Esophagus squamous epithelium (tissue), 5 donors: ENCODE results near the gene MAD1L1. TPM values are rescaled to one million over a fixed set of nuclear protein-coding genes. Genes with fewer than 3 reads are reported as not detected.

Source experiments
- DNase-seq: peaks from one replicate; lab custom pipeline; 2025; lab: John Stamatoyannopoulos, UW
- H3K27ac ChIP-seq, 4 donors: fragments of 200-600 bp; sonication (generic); one replicate each; pipeline ENCODE4 v1.5.1; 2016 to 2019; ENCODE audit warnings: mild to moderate bottlenecking in 1 of 4
- H3K27me3 ChIP-seq, 4 donors: fragments of 200-600 bp; sonication (generic); 1 replicate in 3 of 4; 2 replicates in 1 of 4; pipeline versions ENCODE4 v1.5.1 to v1.6.0; 2017 to 2021; ENCODE audit warnings: antibody characterized with exemption in 1 of 4
- H3K36me3 ChIP-seq, 3 donors: fragments of 200-600 bp; sonication (generic); one replicate each; pipeline ENCODE4 v1.5.1; 2016 to 2019
- H3K4me1 ChIP-seq, 3 donors: fragments of 200-600 bp; sonication (generic); one replicate each; pipeline ENCODE4 v1.5.1; 2017 to 2019
- H3K4me3 ChIP-seq, 4 donors: fragments of 200-600 bp; sonication (generic); 1 replicate in 3 of 4; 2 replicates in 1 of 4; pipeline ENCODE4 v1.5.1; 2016 to 2019; ENCODE audit warnings: mild to moderate bottlenecking in 2 of 4, moderate library complexity in 1 of 4
- H3K9me3 ChIP-seq, 3 donors: fragments of 200-600 bp; sonication (generic); one replicate each; pipeline ENCODE4 v1.5.1; 2016 to 2019
- CTCF ChIP-seq, 6 experiments: fragments of 450-650 bp in 4 of 6; fragments of 200-600 bp in 2 of 6; sonication (generic) in 2 of 6; IDR thresholded peaks; one replicate each; pipeline ENCODE4 v1.5.1; 2016 to 2019; ENCODE audit warnings: antibody characterized with exemption in 6 of 6, mild to moderate bottlenecking in 4 of 6, moderate library complexity in 4 of 6
- POLR2A ChIP-seq, 4 donors: fragments of 450-650 bp; IDR thresholded peaks; one replicate each; pipeline ENCODE4 v1.6.1; 2017; ENCODE audit warnings: antibody characterized with exemption in 4 of 4, mild to moderate bottlenecking in 4 of 4, moderate library complexity in 3 of 4
- WGBS, 2 donors: methylation state at CpG; one replicate each; pipeline ENCODE4 v1.1.5; 2018; 5-methylcytosine and 5-hydroxymethylcytosine counted together
- intact Hi-C: fragments of 100-400 bp; cut with DNase I; formaldehyde crosslinking; loops from one replicate; pipeline ENCODE4 v1.15.0; 2022
- total RNA-seq, 4 donors: library from RNA; depleted of rRNA; stranded (reverse); fragments of >200 nt; gene quantifications; one replicate each; pipeline ENCODE4 v1.1.0, GENCODE V29; 2016
- donor health status: DM: yes; HTN: yes; CAD: no.

Gene MAD1L1
- total RNA-seq, 4 donors from 2014 or later: 16.6 to 40.4 (median 30.2) TPM

DNA sequence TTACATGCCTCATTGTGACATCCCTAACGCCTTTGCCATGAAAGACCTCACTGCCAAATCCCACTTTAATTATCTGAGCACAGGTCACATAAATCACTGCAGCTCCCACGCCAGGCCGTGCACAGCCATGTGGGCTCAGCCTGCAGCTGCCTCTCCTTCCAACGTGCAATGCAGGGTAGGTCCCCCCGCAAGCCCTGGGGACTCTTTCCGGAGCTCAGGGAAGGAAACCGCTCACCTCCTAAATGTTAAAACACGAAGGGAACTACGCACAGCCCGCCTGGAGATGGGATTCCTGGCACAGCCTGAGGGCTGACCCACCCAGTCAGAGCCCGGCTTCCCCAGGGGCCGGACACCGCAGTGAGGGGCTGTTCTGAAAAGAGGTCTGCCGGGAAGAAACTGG is 128.0 kb downstream of the MAD1L1 start:
- peak overlapping the region in 1 of 4 donors; percentile 10 for H3K27ac ChIP-seq
- H3K36me3 ChIP-seq: no peaks in the 10 kb centered on the region
- peaks cover 4 to 52% (median 13%) of the 10 kb centered on the region in 3 donors for H3K4me1 ChIP-seq
- WGBS, 2 donors: 53 to 81% methylated on average over 3 to 5 of the region's 14 CpGs
- TF ChIP-seq CTCF (IDR thresholded peaks at IDR 0.05) (no peak), POLR2A (IDR thresholded peaks at IDR 0.05) (no peak)
- H3K4me3 ChIP-seq: no peak overlapping the region
- intact Hi-C loops: no loop called here
- no peaks in the 10 kb centered on the region for H3K9me3 ChIP-seq
- no peaks in the 10 kb centered on the region for H3K27me3 ChIP-seq
- no peak for DNase-seq

- 31 to 32% methylated on average over 14 to 20 of the region's 27 CpGs for WGBS, 2 donors
- H3K27me3 ChIP-seq: no peaks in the 10 kb centered on the region
- H3K36me3 ChIP-seq: no peaks in the 10 kb centered on the region
- peak overlapping the region in 2 of 4 donors; percentile 10 to 18 for H3K27ac ChIP-seq
- H3K4me1 ChIP-seq: peaks cover 4 to 50% (median 13%) of the 10 kb centered on the region in 3 donors
- TF ChIP-seq CTCF (IDR thresholded peaks at IDR 0.05) (peak in 4 of 6 experiments; percentile 43 to 66 (median 55)), POLR2A (IDR thresholded peaks at IDR 0.05) (no peak)
- intact Hi-C loops: no loop called here
- H3K4me3 ChIP-seq: peak overlapping the region in 1 of 4 donors; percentile 21
- no peak for DNase-seq
- H3K9me3 ChIP-seq: no peaks in the 10 kb centered on the region
These were observed 128.5 kb downstream of the MAD1L1 start for GRCh38 chr7:2104107-2104710.

DNA sequence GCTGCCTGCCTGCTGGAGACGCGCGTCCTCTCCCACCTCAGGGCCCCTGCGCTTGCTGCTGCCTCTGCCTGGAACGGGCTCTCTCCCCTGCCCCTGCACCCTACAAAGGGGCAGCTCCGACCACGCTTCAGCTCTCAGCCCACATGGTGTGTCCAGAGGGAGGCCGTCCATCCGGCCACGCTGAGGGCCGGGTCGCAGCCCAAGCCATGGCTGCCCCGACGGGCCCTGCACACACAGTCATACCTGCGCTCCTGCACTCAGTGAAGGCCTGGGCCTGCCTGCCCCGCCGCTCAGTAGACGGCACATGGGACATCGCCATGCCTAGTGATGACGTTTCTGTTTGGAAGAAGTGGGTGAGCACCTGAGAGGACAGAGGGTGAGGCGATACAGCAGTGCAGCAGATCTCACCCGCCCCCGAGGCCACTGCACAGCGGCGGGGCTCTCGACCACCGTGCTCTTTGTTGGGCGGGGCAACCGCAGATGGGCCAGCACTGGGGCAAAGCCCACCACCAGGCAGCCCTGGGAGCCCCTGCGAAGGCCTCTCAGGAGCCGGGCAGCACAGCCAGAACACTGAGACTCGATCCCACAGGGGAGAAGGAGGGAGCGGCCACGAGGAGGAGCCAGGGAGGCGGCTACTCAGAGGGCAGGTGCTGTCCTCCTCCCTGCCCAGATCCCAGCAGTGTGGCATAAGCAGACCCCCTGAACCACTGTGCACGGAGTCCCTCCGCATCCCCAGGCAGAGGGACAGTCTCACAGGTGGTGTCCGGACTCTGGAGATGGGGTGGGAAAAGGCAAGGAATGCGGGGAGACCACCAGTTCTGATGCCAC is 129.5 kb downstream of the MAD1L1 start:
- TF ChIP-seq POLR2A (IDR thresholded peaks at IDR 0.05) (no peak), CTCF (IDR thresholded peaks at IDR 0.05) (no peak)
- intact Hi-C loops: no loop called here
- peaks cover 4 to 41% (median 13%) of the 10 kb centered on the region in 3 donors for H3K4me1 ChIP-seq
- H3K27me3 ChIP-seq: no peaks in the 10 kb centered on the region
- no peak overlapping the region for H3K27ac ChIP-seq
- H3K4me3 ChIP-seq: no peak overlapping the region
- DNase-seq: no peak
- no peaks in the 10 kb centered on the region for H3K9me3 ChIP-seq
- WGBS, 2 donors: 88 to 96% methylated on average over 6 to 9 of the region's 39 CpGs
- H3K36me3 ChIP-seq: no peaks in the 10 kb centered on the region

DNA sequence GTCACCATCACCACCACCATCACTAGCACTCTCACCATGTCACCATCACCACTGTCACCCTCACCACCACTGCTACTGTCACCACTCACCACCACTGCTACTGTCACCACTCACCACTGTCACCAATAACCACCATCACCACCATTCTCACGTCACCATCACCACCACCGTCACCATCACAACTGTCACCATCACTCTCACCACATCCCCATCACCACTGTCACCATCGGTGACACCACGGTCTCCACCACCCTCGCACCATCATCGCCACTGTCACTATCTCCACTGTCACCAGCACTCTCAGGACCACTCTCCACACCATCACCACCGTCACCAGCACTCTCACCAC is 130.4 kb downstream of the MAD1L1 start:
- intact Hi-C loops: no loop called here
- DNase-seq: no peak
- no peaks in the 10 kb centered on the region for H3K9me3 ChIP-seq
- H3K4me1 ChIP-seq: peaks cover 4 to 34% (median 13%) of the 10 kb centered on the region in 3 donors
- H3K4me3 ChIP-seq: no peak overlapping the region
- H3K36me3 ChIP-seq: no peaks in the 10 kb centered on the region
- no peak overlapping the region for H3K27ac ChIP-seq
- WGBS, 2 donors: 94 to 96% methylated on average over 7 of the region's 7 CpGs
- H3K27me3 ChIP-seq: no peaks in the 10 kb centered on the region
- TF ChIP-seq CTCF (IDR thresholded peaks at IDR 0.05) (no peak), POLR2A (IDR thresholded peaks at IDR 0.05) (no peak)
